ENCODE data around the gene CCZ1.
"Not testable (repeated sequence)": the region's sequence is repeated elsewhere in the genome, so short reads cannot be mapped to it uniquely, and the experiment has no call there.

DNA sequence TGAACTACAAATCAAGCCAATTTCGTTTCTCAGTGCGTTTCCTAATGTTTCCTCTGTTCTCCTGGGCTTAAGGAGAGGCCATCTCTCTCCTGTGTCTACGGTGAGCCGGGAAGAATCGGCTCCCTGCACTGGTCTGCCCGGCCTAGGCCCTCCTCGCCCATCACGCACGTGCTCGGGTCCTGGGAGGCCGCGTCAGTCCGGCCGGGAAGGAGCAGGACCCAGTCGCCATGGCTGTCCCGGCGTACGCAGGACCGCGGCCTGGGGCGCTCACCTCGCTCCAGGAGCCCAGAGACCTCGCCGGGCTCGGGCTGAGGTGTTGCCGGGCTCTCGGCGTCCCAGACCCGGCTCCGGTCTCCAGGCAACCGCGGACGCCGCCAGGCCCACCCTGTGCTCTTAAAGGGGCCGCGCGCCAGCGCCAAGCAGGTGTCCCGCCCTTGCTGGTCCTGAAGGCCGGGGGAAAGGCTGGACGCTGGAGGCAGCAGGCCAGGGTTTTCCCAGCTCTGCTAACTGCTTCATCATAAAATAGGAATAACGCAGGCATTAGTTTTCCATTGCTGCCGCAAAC, 71.9 kb downstream of the CCZ1 start, which contains the start of gene RSPH10B:
- TF ChIP-seq, protein P1, sequence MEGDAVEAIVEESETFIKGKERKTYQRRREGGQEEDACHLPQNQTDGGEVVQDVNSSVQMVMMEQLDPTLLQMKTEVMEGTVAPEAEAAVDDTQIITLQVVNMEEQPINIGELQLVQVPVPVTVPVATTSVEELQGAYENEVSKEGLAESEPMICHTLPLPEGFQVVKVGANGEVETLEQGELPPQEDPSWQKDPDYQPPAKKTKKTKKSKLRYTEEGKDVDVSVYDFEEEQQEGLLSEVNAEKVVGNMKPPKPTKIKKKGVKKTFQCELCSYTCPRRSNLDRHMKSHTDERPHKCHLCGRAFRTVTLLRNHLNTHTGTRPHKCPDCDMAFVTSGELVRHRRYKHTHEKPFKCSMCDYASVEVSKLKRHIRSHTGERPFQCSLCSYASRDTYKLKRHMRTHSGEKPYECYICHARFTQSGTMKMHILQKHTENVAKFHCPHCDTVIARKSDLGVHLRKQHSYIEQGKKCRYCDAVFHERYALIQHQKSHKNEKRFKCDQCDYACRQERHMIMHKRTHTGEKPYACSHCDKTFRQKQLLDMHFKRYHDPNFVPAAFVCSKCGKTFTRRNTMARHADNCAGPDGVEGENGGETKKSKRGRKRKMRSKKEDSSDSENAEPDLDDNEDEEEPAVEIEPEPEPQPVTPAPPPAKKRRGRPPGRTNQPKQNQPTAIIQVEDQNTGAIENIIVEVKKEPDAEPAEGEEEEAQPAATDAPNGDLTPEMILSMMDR (conservative IDR thresholded peaks at IDR 0.05; ENCODE audit: low read length), result not testable (repeated sequence)
- not testable (repeated sequence) for TF ChIP-seq EZH2phosphoT487 (IDR thresholded peaks at IDR 0.05; ENCODE audit: borderline replicate concordance, low read depth, low read length)

Measured in OCI-LY7 (cell line).